Right lobe of liver (tissue), 4 donors: ENCODE measurements around the gene EXT2.

Experiments used
- POLR2A ChIP-seq: fragments of 450-650 bp; IDR thresholded peaks from one replicate; pipeline ENCODE4 v1.6.1; 2017; ENCODE audit warnings: antibody characterized with exemption, mild to moderate bottlenecking
- TF ChIP-seq, protein P1 (sequence below), 4 donors: fragments of 200-600 bp in 3 of 4; fragments of 450-650 bp in 1 of 4; IDR thresholded peaks; one replicate each; pipeline versions ENCODE4 v1.5.1 to v1.8.0; 2016 to 2022; ENCODE audit warnings: antibody characterized with exemption in 4 of 4, mild to moderate bottlenecking in 2 of 4
- donor health status: DM: no; HTN: no; CAD: no.
- donor health status: DM: no; HTN: no; CAD: no.
- donor health status: DM: no; HTN: yes; CAD: no.

DNA sequence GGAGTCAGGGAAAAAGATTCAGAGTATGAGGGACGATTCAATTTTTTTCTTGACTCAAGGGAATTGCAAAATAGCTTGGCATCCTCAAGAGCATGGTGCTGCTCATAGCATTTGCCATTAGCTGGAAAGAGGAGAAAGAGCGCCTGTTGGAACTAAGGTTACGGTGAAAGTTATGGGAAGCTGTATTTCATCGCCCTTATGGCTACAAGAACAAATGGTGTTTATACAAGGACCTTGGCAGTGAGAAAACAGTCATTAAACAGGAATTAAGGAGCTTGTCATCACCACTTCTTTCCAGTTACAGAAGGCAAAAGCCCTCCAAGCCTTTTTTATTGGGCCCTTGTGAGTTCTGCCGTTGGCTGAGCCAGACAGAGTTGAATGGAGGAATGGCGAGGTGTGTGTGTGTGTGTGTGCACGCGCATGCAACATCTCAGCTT, 140.3 kb downstream of the EXT2 start:
- TF ChIP-seq, protein P1, sequence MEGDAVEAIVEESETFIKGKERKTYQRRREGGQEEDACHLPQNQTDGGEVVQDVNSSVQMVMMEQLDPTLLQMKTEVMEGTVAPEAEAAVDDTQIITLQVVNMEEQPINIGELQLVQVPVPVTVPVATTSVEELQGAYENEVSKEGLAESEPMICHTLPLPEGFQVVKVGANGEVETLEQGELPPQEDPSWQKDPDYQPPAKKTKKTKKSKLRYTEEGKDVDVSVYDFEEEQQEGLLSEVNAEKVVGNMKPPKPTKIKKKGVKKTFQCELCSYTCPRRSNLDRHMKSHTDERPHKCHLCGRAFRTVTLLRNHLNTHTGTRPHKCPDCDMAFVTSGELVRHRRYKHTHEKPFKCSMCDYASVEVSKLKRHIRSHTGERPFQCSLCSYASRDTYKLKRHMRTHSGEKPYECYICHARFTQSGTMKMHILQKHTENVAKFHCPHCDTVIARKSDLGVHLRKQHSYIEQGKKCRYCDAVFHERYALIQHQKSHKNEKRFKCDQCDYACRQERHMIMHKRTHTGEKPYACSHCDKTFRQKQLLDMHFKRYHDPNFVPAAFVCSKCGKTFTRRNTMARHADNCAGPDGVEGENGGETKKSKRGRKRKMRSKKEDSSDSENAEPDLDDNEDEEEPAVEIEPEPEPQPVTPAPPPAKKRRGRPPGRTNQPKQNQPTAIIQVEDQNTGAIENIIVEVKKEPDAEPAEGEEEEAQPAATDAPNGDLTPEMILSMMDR (IDR thresholded peaks at IDR 0.05): no peak
- TF ChIP-seq POLR2A: no peak
